SIG-M5 treated with dmso at 0.1 percent for 504 hours (cell line): ENCODE data around the gene ADAMTS2.

Source experiments
- DNase-seq: peaks from one replicate; lab custom pipeline; 2025; ENCODE audit not compliant: unreplicated experiment; lab: John Stamatoyannopoulos, UW

ADAMTS2 gene

GRCh38 chr5:179149278-179149677 is 196.0 kb downstream of the ADAMTS2 start:
- DNase-seq, result no peak

GRCh38 chr5:179148703-179149170 is 196.5 kb downstream of the ADAMTS2 start:
- DNase-seq, result no peak

DNA sequence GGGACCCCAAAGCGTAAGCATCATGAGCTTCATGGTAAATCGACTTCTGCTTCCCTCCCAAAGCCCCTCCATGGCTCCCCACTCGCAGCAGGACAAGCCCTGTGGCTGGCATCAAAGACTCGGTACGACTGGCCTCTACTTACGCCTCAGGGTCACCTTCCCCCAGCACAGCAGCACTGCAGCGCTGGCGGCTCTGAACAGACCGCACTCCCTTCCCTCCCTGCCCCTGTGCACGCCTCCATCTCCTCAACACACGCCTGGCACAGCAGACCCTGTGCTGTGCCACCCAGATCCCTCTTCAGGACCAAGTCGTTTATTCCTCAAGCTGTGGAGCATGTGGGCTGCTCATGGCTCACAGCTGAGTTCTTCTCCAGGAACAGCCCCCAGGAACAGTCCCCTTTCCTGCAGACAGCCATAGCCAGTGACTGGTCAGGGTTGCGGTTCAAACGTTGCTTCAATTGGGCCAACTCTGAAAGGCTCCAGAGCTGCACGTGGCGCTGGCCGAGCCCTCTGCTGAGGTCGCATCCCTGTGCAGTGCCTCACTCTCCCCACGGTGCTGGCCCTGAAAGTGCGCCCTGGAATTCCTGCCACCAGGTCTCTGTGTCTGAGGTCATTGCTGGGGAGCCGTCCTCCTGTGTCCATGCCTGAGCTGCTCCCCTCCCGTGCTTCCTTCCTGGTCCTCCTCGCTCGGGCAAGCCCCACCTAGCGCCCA is 197.1 kb downstream of the ADAMTS2 start:
- DNase-seq, result no peak

DNA sequence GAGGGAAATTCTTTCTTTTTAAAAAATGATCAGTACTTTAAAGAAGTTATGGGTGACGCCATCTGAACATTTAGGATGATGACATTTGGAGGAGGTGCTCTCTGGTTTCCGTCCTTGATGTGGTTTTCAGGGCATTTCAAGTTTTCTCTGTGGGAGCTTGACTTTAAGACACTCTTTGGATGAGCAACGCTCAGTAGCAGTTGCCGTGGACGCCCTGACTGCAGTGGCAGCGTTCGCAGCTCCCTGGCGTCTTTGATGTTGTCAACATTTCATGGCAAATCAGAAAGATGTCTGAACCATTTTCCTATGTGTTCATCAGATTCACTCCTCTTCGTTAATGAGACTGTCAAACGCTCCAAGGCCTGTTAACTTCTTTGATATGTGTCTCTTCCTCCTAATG is 199.0 kb downstream of the ADAMTS2 start:
- no peak for DNase-seq

GRCh38 chr5:179143446-179143845 is 201.8 kb downstream of the ADAMTS2 start:
- no peak for DNase-seq

- DNase-seq, result no peak
Measured at GRCh38 chr5:179142434-179143198, 202.6 kb downstream of the ADAMTS2 start.

GRCh38 chr5:179141867-179142266 is 203.4 kb downstream of the ADAMTS2 start:
- DNase-seq, result no peak

DNA sequence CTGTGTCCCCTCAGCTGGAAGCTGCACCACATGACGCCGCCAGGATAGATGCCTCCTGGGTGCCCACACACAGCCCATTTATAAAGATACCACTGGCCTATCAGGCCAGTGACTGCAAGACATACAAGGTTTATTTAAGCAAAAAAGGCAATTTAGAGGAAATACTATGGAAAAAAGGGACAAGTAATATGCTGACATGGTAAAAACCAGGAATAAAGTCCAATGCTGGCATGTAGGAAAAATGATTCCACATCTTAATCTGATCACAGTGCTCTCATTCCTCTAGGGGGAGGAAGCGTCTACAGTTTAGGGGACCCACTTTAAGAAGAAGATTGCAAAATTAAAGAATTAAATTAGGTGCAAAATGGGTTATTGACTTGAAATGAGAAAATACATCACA is 205.0 kb downstream of the ADAMTS2 start:
- no peak for DNase-seq

GRCh38 chr5:179139936-179140235 is 205.4 kb downstream of the ADAMTS2 start:
- DNase-seq, result no peak

DNA sequence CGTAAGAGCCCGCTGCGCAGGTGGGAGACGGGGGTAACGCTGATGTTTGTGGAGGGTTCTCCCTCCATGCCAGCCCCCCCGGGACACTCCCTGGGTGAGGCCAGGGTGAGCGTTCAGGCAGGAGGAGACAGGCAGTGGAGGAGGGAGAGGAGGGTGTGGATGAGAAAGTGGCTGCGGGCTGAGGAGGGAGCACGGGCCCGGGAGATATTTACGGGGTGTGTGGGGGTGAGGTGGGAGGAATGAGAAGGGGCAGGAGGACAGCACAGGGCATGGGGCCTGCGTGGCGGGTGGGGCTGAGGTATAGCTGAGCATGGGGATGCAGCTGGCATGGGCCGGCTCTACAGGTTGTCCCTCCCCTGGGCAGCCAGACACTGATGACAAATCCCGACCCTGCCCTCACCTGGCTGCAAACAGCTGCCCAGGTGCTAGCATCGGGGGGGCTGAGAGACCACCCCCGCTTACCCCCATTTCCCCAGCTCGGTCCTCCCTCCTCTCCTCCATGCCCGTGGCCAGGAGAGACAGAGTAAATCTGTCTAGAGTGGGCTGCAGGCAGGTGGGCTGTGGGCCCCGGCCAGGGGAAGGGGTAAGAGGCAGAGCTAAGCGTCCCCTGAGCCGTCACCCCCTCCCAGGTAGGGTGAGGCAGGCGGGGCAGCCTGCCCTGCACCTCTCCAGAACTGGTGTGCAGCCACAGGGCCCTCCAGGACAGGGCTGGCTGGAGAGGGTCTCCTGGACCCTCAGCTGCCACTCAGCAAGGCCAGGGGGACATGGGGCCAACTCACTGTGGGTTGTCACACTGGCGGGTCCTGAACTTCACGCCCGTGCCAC is 205.9 kb downstream of the ADAMTS2 start:
- DNase-seq, result no peak

DNA sequence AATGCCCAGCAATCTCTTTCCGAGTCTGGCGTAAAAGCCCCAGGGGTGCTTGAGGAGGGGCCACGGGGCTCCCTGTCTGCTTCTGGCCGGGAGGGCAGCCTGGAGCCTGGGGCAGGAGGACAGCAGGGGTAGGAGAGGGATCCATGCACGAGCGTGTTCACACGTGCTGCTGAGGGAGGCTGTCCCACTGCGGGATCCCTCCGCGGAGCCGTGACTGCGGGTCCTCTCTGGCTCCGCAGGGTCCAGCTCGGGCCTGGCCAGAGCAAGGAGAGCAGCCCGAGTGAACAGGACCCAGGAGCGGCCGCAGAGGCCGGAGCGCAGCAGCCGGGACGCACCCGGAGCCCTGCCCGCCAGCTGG is 206.7 kb downstream of the ADAMTS2 start:
- DNase-seq, result no peak

- DNase-seq, result no peak
Measured at GRCh38 chr5:179137643-179138567, 207.4 kb downstream of the ADAMTS2 start.

GRCh38 chr5:179137016-179137642 is 208.1 kb downstream of the ADAMTS2 start:
- DNase-seq, result no peak

- no peak for DNase-seq
Measured at GRCh38 chr5:179135441-179136215, 209.6 kb downstream of the ADAMTS2 start.

DNA sequence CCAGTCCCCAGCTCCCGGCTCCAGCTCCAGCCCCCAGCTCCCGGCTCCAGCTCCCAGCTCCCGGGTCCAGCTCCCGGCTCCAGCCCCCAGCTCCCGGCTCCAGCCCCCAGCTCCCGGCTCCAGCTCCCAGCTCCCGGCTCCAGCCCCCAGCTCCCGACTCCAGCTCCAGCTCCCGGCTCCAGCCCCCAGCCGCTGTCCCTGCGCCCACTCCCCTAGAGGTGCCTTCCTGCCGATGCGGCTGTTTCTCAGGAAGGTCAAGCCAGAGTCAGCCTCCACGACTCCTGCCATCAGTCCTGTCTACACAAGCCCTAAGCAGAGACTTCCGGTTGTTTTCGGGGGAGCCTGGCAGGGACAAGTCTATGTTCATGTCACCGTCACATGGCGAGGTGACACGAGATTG is 210.3 kb downstream of the ADAMTS2 start:
- DNase-seq, result no peak

- DNase-seq, result no peak
Measured at GRCh38 chr5:179134511-179134910, 210.8 kb downstream of the ADAMTS2 start.

GRCh38 chr5:179132586-179133355 is 212.5 kb downstream of the ADAMTS2 start:
- no peak for DNase-seq

DNA sequence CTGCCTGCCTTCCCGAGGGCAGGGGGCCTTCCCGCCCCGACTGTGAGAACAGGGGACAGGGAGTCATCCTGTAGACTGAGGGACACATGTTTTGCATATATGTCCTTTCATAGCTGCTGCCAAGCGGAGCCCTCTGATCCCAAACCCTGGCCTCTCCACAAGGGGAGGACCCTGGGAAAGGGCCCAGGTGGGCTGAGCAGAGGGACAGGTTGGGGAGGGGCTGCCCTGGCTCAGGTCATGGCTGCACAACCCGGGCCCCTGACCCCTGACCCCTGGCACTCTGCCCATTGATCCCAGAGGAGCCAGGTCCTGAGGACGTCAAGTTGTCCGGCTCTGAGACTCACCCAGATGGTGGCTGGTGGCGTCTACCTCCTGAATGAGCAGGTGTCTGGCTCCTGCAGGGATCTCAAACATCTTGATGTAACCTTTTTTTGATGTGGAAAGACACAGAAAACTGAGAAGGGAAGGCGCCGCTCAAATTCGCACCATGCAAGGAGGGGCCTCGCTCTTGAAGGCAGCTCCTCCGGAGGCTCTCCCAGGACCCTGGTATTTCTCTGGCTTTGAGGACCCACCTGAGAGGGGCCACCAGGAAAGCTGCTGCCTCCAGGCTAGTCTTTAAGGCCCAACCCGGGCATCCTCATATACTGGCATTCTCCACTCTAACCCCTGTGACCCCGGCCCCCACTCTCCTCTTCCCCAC is 213.2 kb downstream of the ADAMTS2 start:
- no peak for DNase-seq
